ENCODE data around the gene TMEM175. TPM values are rescaled to one million over a fixed set of nuclear protein-coding genes. Genes with fewer than 3 reads are reported as not detected.

TMEM175 gene
- polyA plus RNA-seq, 1 donor (not counting 4 experiments of a cell fraction or from before 2014, with no cell fraction given), result 23.2 TPM

- Histone ChIP-seq H3K9me1 (ENCODE audit: control insufficient read depth, extremely low read depth, insufficient read depth, low read length) (no peaks in the 10 kb centered on the region), H3K79me2 (ENCODE audit: control insufficient read depth, insufficient read depth, low read length) (no peaks in the 10 kb centered on the region), H3K4me2 (ENCODE audit: control insufficient read depth, extremely low read depth, insufficient read depth, low read depth, low read length) (peak overlapping the region; percentile 75), H3K4me1 (ENCODE audit: control insufficient read depth, extremely low read depth, insufficient read depth, low read length) (peaks cover 11% of the 10 kb centered on the region), H3K36me3 (ENCODE audit: control insufficient read depth in 2 of 2, extremely low read depth in 1 of 2, insufficient read depth in 2 of 2, low read length in 2 of 2) (no peaks in the 10 kb centered on the region), H4K20me1 (ENCODE audit: control insufficient read depth, extremely low read depth, insufficient read depth, low read length) (no peaks in the 10 kb centered on the region), H3K27ac (ENCODE audit: control insufficient read depth, insufficient read depth, low read length) (no peak overlapping the region), H2AFZ (ENCODE audit: control insufficient read depth, low read length) (peak overlapping the region; percentile 75), H3K9ac (ENCODE audit: control insufficient read depth, extremely low read depth, insufficient read depth, low read length) (no peak overlapping the region), H3K4me3 (ENCODE audit: control insufficient read depth in 2 of 3, extremely low read depth in 1 of 3, insufficient read depth in 2 of 3, low read depth in 1 of 3, low read length in 3 of 3) (peak overlapping the region in 1 of 3 experiments; percentile 7), H3K27me3 (ENCODE audit: control insufficient read depth, extremely low read depth, insufficient read depth, low read length) (no peaks in the 10 kb centered on the region), H3K9me3 (ENCODE audit: control insufficient read depth, low read depth, low read length) (no peaks in the 10 kb centered on the region)
- TF ChIP-seq CTCF (optimal IDR thresholded peaks at IDR 0.05 in 1 of 3, IDR thresholded peaks at IDR 0.05 in 1 of 3, conservative IDR thresholded peaks at IDR 0.05 in 1 of 3; ENCODE audit: extremely low read depth in 1 of 3, insufficient read depth in 2 of 3, low read length in 3 of 3), result no peak
- no peak for TF ChIP-seq EZH2 (IDR thresholded peaks at IDR 0.05; ENCODE audit: low read length)
- DNase-seq (ENCODE audit: low read depth, low spot score), result no peak
- dilution Hi-C loops (cut with MboI; ENCODE audit: extremely low pct_ligation_motif_present, low sequenced_read_pairs), result no loop called here
- FAIRE-seq, result no peak
Observed at GRCh38 chr4:984336-985054, 52.2 kb downstream of the TMEM175 start.

- TF ChIP-seq CTCF (optimal IDR thresholded peaks at IDR 0.05 in 1 of 3, IDR thresholded peaks at IDR 0.05 in 1 of 3, conservative IDR thresholded peaks at IDR 0.05 in 1 of 3; ENCODE audit: extremely low read depth in 1 of 3, insufficient read depth in 2 of 3, low read length in 3 of 3) (no peak), EZH2 (IDR thresholded peaks at IDR 0.05; ENCODE audit: low read length) (no peak)
- no peak for DNase-seq (ENCODE audit: low read depth, low spot score)
- Histone ChIP-seq H3K9ac (ENCODE audit: control insufficient read depth, extremely low read depth, insufficient read depth, low read length) (no peak overlapping the region), H3K27me3 (ENCODE audit: control insufficient read depth, extremely low read depth, insufficient read depth, low read length) (no peaks in the 10 kb centered on the region), H4K20me1 (ENCODE audit: control insufficient read depth, extremely low read depth, insufficient read depth, low read length) (no peaks in the 10 kb centered on the region), H3K4me1 (ENCODE audit: control insufficient read depth, extremely low read depth, insufficient read depth, low read length) (peaks cover 11% of the 10 kb centered on the region), H3K79me2 (ENCODE audit: control insufficient read depth, insufficient read depth, low read length) (no peaks in the 10 kb centered on the region), H3K36me3 (ENCODE audit: control insufficient read depth in 2 of 2, extremely low read depth in 1 of 2, insufficient read depth in 2 of 2, low read length in 2 of 2) (no peaks in the 10 kb centered on the region), H2AFZ (ENCODE audit: control insufficient read depth, low read length) (peak overlapping the region; percentile 75), H3K4me3 (ENCODE audit: control insufficient read depth in 2 of 3, extremely low read depth in 1 of 3, insufficient read depth in 2 of 3, low read depth in 1 of 3, low read length in 3 of 3) (peak overlapping the region in 1 of 3 experiments; percentile 7), H3K27ac (ENCODE audit: control insufficient read depth, insufficient read depth, low read length) (no peak overlapping the region), H3K9me3 (ENCODE audit: control insufficient read depth, low read depth, low read length) (no peaks in the 10 kb centered on the region), H3K4me2 (ENCODE audit: control insufficient read depth, extremely low read depth, insufficient read depth, low read depth, low read length) (peak overlapping the region; percentile 75), H3K9me1 (ENCODE audit: control insufficient read depth, extremely low read depth, insufficient read depth, low read length) (no peaks in the 10 kb centered on the region)
- no peak for FAIRE-seq
- dilution Hi-C loops (cut with MboI; ENCODE audit: extremely low pct_ligation_motif_present, low sequenced_read_pairs), result no loop called here
Observed at GRCh38 chr4:985123-985830, 53.0 kb downstream of the TMEM175 start.
